BE2C (cell line): ENCODE measurements around the gene RFC5.
A peak's percentile ranks its signal among the peaks of the same experiment; 100 is the strongest.

Experiments
- DNase-seq: peaks from one replicate; pipeline ENCODE4 v3.0.0-alpha.2; 2020
- H3K27me3 ChIP-seq: fragments of 250-450 bp; sonication (Bioruptor Pico); 2 replicates; pipeline ENCODE4 v1.5.1; 2020; ENCODE audit warnings: mild to moderate bottlenecking
- H3K36me3 ChIP-seq: fragments of 250-450 bp; sonication (Bioruptor Pico); 2 replicates; pipeline ENCODE4 v1.5.1; 2020; ENCODE audit warnings: mild to moderate bottlenecking
- H3K4me1 ChIP-seq: fragments of 250-450 bp; sonication (Bioruptor Pico); 2 replicates; pipeline ENCODE4 v1.5.1; 2020
- H3K4me3 ChIP-seq: 2 replicates; pipeline ENCODE4 v1.5.1; 2011; ENCODE audit warnings: low read depth, low read length
- H3K9me3 ChIP-seq: fragments of 250-450 bp; sonication (Bioruptor Pico); 2 replicates; pipeline ENCODE4 v1.5.1; 2020
- CTCF ChIP-seq: IDR thresholded peaks from 2 replicates; pipeline ENCODE4 v1.5.1; 2012; ENCODE audit warnings: mild to moderate bottlenecking, low read depth, low read length

Gene RFC5

GRCh38 chr12:118033323-118033722 lies 16.8 kb downstream of the RFC5 start:
- DNase-seq = no peak
- no peaks in the 10 kb centered on the region for H3K9me3 ChIP-seq
- no peak overlapping the region for H3K4me3 ChIP-seq
- H3K4me1 ChIP-seq = no peaks in the 10 kb centered on the region; the same call in 1 of the 2 replicates
- no peaks in the 10 kb centered on the region for H3K27me3 ChIP-seq
- peaks cover 77% of the 10 kb centered on the region for H3K36me3 ChIP-seq
- no peak for TF ChIP-seq CTCF

GRCh38 chr12:118033902-118034301 lies 17.4 kb downstream of the RFC5 start:
- H3K4me1 ChIP-seq = no peaks in the 10 kb centered on the region; the same call in 1 of the 2 replicates
- no peak for DNase-seq
- no peaks in the 10 kb centered on the region for H3K9me3 ChIP-seq
- TF ChIP-seq CTCF = no peak
- no peak overlapping the region for H3K4me3 ChIP-seq
- no peaks in the 10 kb centered on the region for H3K27me3 ChIP-seq
- peaks cover 77% of the 10 kb centered on the region for H3K36me3 ChIP-seq

DNA sequence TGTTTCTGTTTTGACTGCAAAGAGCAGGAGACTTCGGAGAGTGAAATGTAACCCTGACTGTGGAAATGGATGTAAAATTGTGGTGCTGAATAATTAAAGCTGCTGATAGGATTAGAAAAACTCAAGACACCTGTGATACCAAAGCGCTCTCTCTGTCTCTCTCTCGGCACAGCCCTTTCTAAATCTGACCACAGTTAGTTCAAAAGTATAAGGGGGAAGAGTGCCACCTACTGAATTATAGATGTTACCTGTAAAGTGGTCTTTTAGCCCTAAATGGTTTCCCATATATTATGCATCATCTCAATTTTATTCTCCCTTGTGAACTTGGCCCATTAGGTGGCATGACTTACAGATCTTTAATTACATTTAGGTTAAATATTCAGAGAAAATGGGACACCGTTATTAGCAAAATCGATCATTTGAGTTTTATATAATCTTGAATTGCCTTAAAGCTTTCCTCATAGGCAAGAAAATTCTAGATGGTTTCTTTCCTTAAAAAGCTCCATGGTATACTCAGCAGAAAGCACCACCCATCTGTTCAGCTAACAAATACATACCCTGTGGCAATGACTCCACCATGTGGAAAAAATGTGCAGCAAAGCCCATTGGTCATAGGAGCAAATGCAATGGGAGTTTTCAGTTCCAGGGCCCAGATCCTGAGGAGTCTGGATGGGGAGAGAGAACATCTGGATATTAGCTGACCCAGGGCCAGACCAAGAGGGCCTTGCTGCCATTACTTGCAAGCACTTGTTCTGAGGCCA lies 18.1 kb downstream of the RFC5 start:
- no peaks in the 10 kb centered on the region for H3K27me3 ChIP-seq
- no peak overlapping the region for H3K4me3 ChIP-seq
- peak; percentile 36 for DNase-seq
- H3K9me3 ChIP-seq = no peaks in the 10 kb centered on the region
- H3K4me1 ChIP-seq = no peaks in the 10 kb centered on the region; the same call in 1 of the 2 replicates
- H3K36me3 ChIP-seq = peaks cover 80% of the 10 kb centered on the region
- TF ChIP-seq CTCF = peak; percentile 53

DNA sequence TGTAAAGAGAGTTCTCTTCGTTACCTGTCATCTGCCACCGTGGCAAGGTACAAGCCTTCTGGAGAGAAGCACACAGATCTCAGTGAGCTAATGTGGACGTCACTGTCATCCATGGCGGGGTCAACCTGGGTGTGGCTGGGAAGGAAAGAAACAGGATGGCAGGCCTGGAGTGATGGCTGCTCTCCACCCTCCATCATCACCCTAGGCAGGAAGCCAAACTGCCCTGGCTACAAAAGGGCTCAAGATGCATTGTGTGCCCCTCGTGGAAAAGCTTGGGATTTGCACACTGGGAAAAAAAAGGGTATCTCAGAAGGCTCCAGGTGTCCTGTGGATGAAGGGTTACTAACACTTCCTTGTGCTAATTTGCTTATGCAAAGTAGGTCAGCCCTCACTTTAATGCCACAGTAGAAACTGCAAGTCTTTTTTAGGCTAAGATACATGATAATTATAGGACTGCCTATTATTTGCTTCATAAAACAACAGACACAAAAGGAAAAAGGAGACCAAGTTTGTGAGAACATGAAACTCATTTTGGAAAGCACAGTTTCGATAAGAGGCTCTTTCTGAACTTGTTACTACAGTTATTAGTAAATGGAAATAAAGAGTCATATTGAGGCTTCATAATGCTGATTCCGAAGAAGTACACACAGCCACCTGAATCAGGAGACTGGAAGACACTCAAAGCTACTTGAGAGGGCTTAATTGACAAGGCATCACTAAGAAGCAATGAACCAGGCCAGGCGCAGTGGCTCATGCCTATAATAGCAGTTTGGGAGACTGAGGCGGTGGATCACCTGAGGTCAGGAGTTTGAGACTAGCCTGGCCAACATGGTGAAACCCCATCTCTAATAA lies 18.9 kb downstream of the RFC5 start:
- 0 out of 2 replicates have a peak, but pooled peaks have one; percentile 21 for TF ChIP-seq CTCF
- H3K9me3 ChIP-seq = no peaks in the 10 kb centered on the region
- no peaks in the 10 kb centered on the region for H3K27me3 ChIP-seq
- H3K4me1 ChIP-seq = no peaks in the 10 kb centered on the region; the same call in 1 of the 2 replicates
- H3K36me3 ChIP-seq = peaks cover 74% of the 10 kb centered on the region
- DNase-seq = peak; percentile 42
- no peak overlapping the region for H3K4me3 ChIP-seq

DNA sequence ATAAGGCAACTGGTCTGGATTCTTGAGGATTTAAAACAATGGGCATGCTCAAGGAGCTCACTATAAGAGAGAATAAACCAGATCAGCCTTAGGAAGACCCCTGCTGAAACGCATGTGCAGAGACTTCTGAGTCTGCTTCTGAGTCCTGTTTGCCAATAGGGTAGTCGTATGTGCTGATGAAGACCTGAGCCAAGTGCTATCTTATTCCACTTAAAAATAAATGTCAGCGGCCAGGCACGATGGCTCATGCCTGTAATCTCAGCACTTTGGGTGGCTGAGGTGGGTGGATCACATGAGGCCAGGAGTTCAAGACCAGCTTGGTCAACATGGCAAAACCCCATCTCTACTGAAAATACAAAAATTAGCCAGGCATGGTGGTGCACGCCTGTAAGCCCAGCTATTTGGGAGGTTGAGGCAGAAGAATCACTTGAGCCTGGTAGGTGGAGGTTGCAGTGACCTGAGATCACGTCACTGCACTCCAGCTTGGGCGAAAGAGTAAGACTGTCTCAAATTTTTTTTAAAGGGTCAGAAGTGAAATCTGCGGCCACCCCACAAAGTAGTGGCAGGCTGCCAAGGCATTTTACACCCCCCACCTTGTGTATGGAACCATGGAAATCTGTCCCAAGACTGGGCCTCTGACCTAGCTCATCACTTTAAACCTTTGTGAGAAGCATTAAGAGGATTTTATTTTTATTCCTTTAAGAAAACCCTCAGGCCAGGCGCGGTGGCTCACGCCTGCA lies 20.3 kb downstream of the RFC5 start:
- Histone ChIP-seq H3K36me3 (peaks cover 73% of the 10 kb centered on the region), H3K9me3 (no peaks in the 10 kb centered on the region), H3K27me3 (no peaks in the 10 kb centered on the region), H3K4me1 (no peaks in the 10 kb centered on the region; the same call in 1 of the 2 replicates), H3K4me3 (no peak overlapping the region)
- TF ChIP-seq CTCF = no peak
- no peak for DNase-seq
